Keratinocyte (primary cell): ENCODE measurements around the gene NMRAL1.

Source experiments
- EZH2 ChIP-seq: IDR thresholded peaks from one replicate; pipeline ENCODE4 v1.6.1; 2012; ENCODE audit warnings: inconsistent platforms, mild to moderate bottlenecking, low read length, moderate library complexity
- TF ChIP-seq, protein P1 (sequence below), 3 experiments: IDR thresholded peaks in 1 of 3; conservative IDR thresholded peaks in 1 of 3; optimal IDR thresholded peaks in 1 of 3; 2 replicates in 2 of 3; 3 replicates in 1 of 3; pipeline versions ENCODE3 to v1.5.1; 2011; ENCODE audit warnings: low read length in 3 of 3, mild to moderate bottlenecking in 3 of 3, moderate library complexity in 2 of 3, control low read depth in 1 of 3, inconsistent platforms in 1 of 3; ENCODE audit not compliant: insufficient read depth in 2 of 3; ENCODE audit errors: extremely low read depth in 1 of 3

DNA sequence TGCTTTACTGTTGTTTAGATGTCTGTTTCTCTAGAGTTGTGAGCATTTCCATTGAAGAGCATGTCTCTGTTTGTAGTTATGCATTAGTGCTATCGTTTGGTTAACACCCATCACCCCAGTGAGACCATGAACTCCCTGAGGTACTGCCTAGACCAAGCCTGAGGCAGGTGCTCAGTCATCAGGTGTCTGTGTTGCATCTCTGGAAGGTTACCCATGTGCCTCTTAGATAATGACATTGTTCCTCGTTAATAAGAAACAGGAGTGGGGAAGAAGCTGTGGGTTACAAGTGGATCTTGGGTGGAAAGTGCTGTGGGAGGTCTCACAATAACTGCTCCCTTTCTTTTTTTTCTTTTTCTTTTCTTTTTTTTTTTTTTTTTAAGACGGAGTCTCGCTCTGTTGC, 30.4 kb downstream of the NMRAL1 start:
- TF ChIP-seq, protein P1, sequence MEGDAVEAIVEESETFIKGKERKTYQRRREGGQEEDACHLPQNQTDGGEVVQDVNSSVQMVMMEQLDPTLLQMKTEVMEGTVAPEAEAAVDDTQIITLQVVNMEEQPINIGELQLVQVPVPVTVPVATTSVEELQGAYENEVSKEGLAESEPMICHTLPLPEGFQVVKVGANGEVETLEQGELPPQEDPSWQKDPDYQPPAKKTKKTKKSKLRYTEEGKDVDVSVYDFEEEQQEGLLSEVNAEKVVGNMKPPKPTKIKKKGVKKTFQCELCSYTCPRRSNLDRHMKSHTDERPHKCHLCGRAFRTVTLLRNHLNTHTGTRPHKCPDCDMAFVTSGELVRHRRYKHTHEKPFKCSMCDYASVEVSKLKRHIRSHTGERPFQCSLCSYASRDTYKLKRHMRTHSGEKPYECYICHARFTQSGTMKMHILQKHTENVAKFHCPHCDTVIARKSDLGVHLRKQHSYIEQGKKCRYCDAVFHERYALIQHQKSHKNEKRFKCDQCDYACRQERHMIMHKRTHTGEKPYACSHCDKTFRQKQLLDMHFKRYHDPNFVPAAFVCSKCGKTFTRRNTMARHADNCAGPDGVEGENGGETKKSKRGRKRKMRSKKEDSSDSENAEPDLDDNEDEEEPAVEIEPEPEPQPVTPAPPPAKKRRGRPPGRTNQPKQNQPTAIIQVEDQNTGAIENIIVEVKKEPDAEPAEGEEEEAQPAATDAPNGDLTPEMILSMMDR (optimal IDR thresholded peaks at IDR 0.05 in 1 of 3, IDR thresholded peaks at IDR 0.05 in 1 of 3, conservative IDR thresholded peaks at IDR 0.05 in 1 of 3; ENCODE audit: extremely low read depth in 1 of 3, insufficient read depth in 2 of 3, low read length in 3 of 3) = no peak
- TF ChIP-seq EZH2 = no peak
